ENCODE data around the gene UXS1.

Gene UXS1

GRCh38 chr2:106113361-106113966 lies 80.6 kb downstream of the UXS1 start:
- DNase-seq (ENCODE audit: low read depth in 4 of 4, low spot score in 1 of 4): no peak

GRCh38 chr2:106111882-106112571 lies 82.1 kb downstream of the UXS1 start:
- no peak for DNase-seq (ENCODE audit: low read depth in 4 of 4, low spot score in 1 of 4)

- DNase-seq (ENCODE audit: low read depth in 4 of 4, low spot score in 1 of 4): no peak
Observed at GRCh38 chr2:106109675-106110424, 84.3 kb downstream of the UXS1 start.

GRCh38 chr2:106108791-106109190 lies 85.3 kb downstream of the UXS1 start:
- no peak for DNase-seq (ENCODE audit: low read depth in 4 of 4, low spot score in 1 of 4)

GRCh38 chr2:106108351-106108750 lies 85.8 kb downstream of the UXS1 start:
- DNase-seq (ENCODE audit: low read depth in 4 of 4, low spot score in 1 of 4): no peak

GRCh38 chr2:106107509-106108131 lies 86.5 kb downstream of the UXS1 start:
- peak in 1 of 4 experiments; percentile 42 for DNase-seq (ENCODE audit: low read depth in 4 of 4, low spot score in 1 of 4)

- no peak for DNase-seq (ENCODE audit: low read depth in 4 of 4, low spot score in 1 of 4)
Observed at GRCh38 chr2:106106622-106107508, 87.2 kb downstream of the UXS1 start.

- DNase-seq (ENCODE audit: low read depth in 4 of 4, low spot score in 1 of 4): no peak
Observed at GRCh38 chr2:106105151-106105922, 88.8 kb downstream of the UXS1 start.

GRCh38 chr2:106104332-106105062 lies 89.6 kb downstream of the UXS1 start:
- DNase-seq (ENCODE audit: low read depth in 4 of 4, low spot score in 1 of 4): peak in 1 of 4 experiments; percentile 41

GRCh38 chr2:106099691-106100090 lies 94.4 kb downstream of the UXS1 start:
- DNase-seq (ENCODE audit: low read depth in 4 of 4, low spot score in 1 of 4): no peak

- DNase-seq (ENCODE audit: low read depth in 4 of 4, low spot score in 1 of 4): no peak
Observed at GRCh38 chr2:106098664-106099063, 95.4 kb downstream of the UXS1 start.

GRCh38 chr2:106098081-106098480 lies 96.0 kb downstream of the UXS1 start:
- DNase-seq (ENCODE audit: low read depth in 4 of 4, low spot score in 1 of 4): no peak

GRCh38 chr2:106097038-106098000 lies 96.8 kb downstream of the UXS1 start:
- no peak for DNase-seq (ENCODE audit: low read depth in 4 of 4, low spot score in 1 of 4)

GRCh38 chr2:106096299-106097037 lies 97.6 kb downstream of the UXS1 start:
- no peak for DNase-seq (ENCODE audit: low read depth in 4 of 4, low spot score in 1 of 4)

GRCh38 chr2:106095478-106096298 lies 98.4 kb downstream of the UXS1 start:
- DNase-seq (ENCODE audit: low read depth in 4 of 4, low spot score in 1 of 4): peak in 2 of 4 experiments; percentile 53 to 55

- no peak for DNase-seq (ENCODE audit: low read depth in 4 of 4, low spot score in 1 of 4)
Observed at GRCh38 chr2:106094131-106094841, 99.8 kb downstream of the UXS1 start.

All from stimulated activated CD4-positive, alpha-beta T cell treated with anti-CD3 and anti-CD28 coated beads, Interleukin-1b, Interleukin-23, amount 100 ng/mL, for 24 hours (primary cell).